NCI-H2029 (cell line): ENCODE results near the gene GDF10.

Experiments
- DNase-seq: peaks from one replicate; lab custom pipeline; 2025; lab: John Stamatoyannopoulos, UW

The GDF10 gene

GRCh38 chr10:47315421-47315820, 15.4 kb downstream of the GDF10 start:
- DNase-seq = no peak

GRCh38 chr10:47316131-47316530, 16.1 kb downstream of the GDF10 start:
- no peak for DNase-seq

GRCh38 chr10:47317251-47317650, 17.3 kb downstream of the GDF10 start:
- DNase-seq = no peak

- DNase-seq = no peak
These were observed 18.7 kb downstream of the GDF10 start for GRCh38 chr10:47318706-47319105.

GRCh38 chr10:47319784-47320183, 19.8 kb downstream of the GDF10 start:
- no peak for DNase-seq

- no peak for DNase-seq
These were observed 20.8 kb downstream of the GDF10 start for GRCh38 chr10:47320812-47321211.

GRCh38 chr10:47321521-47322195, 21.7 kb downstream of the GDF10 start:
- no peak for DNase-seq

GRCh38 chr10:47322300-47323061, 22.5 kb downstream of the GDF10 start, which contains the start of gene GDF2:
TSS of gene GDF2 (plus strand) at chr10:47322454. CDS start at chr10:47322669, 215 bp downstream.
- no peak for DNase-seq

GRCh38 chr10:47323087-47323486, 23.1 kb downstream of the GDF10 start:
- no peak for DNase-seq

GRCh38 chr10:47323636-47324296, 23.8 kb downstream of the GDF10 start:
- no peak for DNase-seq

GRCh38 chr10:47325303-47326291, 25.6 kb downstream of the GDF10 start:
- DNase-seq = no peak

GRCh38 chr10:47326306-47326926, 26.4 kb downstream of the GDF10 start:
- DNase-seq = no peak

GRCh38 chr10:47326927-47327330, 26.9 kb downstream of the GDF10 start:
- DNase-seq = no peak

GRCh38 chr10:47329855-47330254, 29.9 kb downstream of the GDF10 start:
- no peak for DNase-seq

GRCh38 chr10:47330366-47330765, 30.4 kb downstream of the GDF10 start:
- DNase-seq = no peak

GRCh38 chr10:47330804-47331203, 30.8 kb downstream of the GDF10 start:
- no peak for DNase-seq

- DNase-seq = no peak
These were observed 31.5 kb downstream of the GDF10 start for GRCh38 chr10:47331491-47331890.

GRCh38 chr10:47331954-47332353, 32.0 kb downstream of the GDF10 start:
- no peak for DNase-seq

GRCh38 chr10:47332371-47332770, 32.4 kb downstream of the GDF10 start:
- no peak for DNase-seq

- no peak for DNase-seq
These were observed 32.9 kb downstream of the GDF10 start for GRCh38 chr10:47332946-47333345.

- no peak for DNase-seq
These were observed 33.5 kb downstream of the GDF10 start for GRCh38 chr10:47333532-47333931.
